Inflammatory macrophage treated with lipopolysaccharide for 1 hour (primary cell): ENCODE measurements around the gene CDC25B.
"Not testable (repeated sequence)": the region's sequence is repeated elsewhere in the genome, so short reads cannot be mapped to it uniquely, and the experiment has no call there.

Experiments used
- DNase-seq, 2 donors: peaks; one replicate each; pipeline ENCODE4 v3.0.0-alpha.2; 2020 to 2022

CDC25B gene

GRCh38 chr20:3786665-3787323 is 9.3 kb upstream of the CDC25B start, which contains the start of gene CENPB:
Gene CENPB, minus strand, starts transcription at chr20:3786740. Its CDS starts 257 bp downstream, at chr20:3786483.
- DNase-seq = peak; percentile 81 to 93

- DNase-seq = no peak
Measured at GRCh38 chr20:3787324-3788014, 8.6 kb upstream of the CDC25B start.

DNA sequence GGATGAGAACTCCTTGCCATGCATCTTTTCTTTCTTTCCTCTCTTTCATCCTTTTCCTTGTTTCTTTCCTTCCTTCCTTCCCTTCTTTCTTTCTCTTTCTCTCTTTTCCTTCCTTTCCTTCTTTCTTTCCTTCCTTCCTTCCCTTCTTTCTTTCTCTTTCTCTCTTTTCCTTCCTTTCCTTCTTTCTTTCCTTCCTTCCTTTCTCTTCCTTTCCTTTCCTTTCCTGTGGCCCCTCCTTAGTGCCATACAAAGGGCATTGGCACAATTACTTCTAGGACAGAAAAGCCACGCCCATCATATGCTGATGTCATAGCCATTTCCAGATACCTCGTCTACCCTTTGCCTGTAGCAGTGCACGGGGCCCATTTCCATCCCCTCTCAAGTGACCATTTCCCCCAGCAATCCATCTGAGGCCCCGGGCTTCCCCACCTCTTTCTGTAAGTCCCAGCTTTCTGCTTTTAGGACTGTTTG is 7.4 kb upstream of the CDC25B start:
- DNase-seq = no peak

- DNase-seq = not testable (repeated sequence)
Measured at GRCh38 chr20:3789201-3789600, 6.9 kb upstream of the CDC25B start.

DNA sequence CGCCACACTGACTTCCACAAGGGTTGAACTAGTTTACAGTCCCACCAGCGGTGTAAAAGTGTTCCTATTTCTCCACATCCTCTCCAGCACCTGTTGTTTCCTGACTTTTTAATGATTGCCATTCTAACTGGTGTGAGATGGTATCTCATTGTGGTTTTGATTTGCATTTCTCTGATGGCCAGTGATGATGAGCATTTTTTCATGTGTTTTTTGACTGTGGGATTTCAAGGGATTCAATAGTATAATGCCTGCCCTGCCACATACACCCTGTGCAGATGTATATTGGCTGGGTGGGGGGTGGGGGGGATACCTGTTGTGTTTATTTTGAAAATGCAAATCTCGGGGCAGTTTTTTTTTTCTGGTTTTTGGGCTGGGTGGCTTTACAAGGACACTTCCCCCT is 1.9 kb upstream of the CDC25B start:
- DNase-seq = not testable (repeated sequence)

GRCh38 chr20:3794701-3795420 is 1.2 kb upstream of the CDC25B start:
- no peak for DNase-seq

GRCh38 chr20:3796477-3797225 is 541 bp downstream of the CDC25B start:
- no peak for DNase-seq

- no peak for DNase-seq
Measured at GRCh38 chr20:3797226-3797545, 1.1 kb downstream of the CDC25B start.

- no peak for DNase-seq
Measured at GRCh38 chr20:3797592-3798372, 1.7 kb downstream of the CDC25B start.

DNA sequence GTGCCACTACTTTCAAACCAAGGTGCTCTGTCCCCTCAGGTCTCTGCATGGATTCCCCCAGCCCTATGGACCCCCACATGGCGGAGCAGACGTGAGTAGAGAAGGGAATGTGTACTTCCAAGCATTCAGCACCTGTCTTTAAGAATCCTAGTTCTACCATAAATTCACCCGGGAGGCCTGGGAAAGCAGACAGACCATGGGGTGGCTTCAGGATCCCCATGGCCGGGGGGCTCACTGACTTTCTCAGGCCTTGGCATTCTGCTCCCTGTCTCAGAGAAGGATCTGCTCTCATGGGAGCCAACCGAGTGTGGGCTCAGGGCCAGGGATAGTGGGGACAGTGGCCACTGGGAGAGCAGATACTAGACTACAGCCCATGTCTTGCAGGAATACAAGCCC is 2.3 kb downstream of the CDC25B start:
- DNase-seq = no peak

DNA sequence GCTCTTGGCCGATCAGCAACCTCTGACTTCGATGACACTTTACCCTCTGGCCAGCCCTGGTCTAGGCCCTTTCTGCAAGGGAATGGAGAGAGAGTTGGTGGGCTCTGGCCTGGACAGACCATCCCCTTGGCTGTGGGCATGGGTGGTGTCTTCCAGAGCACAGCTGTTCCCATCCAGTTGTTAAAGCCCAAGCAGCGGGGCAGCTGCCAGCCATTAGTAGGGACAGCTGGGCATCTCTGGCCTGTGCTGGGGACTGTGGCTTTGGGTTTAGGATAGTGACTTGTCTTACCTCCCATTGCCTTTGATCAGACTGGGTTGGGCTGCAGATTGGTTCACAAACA is 2.8 kb downstream of the CDC25B start:
- no peak for DNase-seq

DNA sequence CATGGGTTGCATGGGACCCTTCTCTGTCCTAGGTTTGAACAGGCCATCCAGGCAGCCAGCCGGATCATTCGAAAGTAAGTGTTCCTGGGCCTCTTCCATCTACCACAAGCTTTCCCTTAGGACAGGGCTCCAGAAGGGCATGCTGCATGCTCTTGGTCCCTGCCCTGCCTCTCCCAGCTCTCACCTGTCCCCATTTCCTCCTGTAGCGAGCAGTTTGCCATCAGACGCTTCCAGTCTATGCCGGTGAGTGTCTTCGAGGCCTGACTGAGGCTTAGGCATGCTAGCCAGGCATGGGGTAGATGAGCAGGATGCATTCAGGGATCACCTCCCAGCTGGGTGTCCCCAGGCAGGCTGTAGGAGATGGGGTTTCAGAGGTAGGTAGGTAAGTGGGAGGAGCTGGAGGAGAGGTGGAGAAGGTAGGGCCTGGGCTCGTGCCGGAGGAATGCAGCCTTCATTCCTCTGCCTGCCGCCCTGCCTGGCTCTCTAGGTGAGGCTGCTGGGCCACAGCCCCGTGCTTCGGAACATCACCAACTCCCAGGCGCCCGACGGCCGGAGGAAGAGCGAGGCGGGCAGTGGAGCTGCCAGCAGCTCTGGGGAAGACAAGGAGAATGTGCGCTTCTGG is 4.3 kb downstream of the CDC25B start:
- no peak for DNase-seq

GRCh38 chr20:3800878-3801260 is 4.8 kb downstream of the CDC25B start:
- DNase-seq = no peak

- no peak for DNase-seq
Measured at GRCh38 chr20:3801299-3801698, 5.2 kb downstream of the CDC25B start.

GRCh38 chr20:3801846-3802245 is 5.7 kb downstream of the CDC25B start:
- no peak for DNase-seq

DNA sequence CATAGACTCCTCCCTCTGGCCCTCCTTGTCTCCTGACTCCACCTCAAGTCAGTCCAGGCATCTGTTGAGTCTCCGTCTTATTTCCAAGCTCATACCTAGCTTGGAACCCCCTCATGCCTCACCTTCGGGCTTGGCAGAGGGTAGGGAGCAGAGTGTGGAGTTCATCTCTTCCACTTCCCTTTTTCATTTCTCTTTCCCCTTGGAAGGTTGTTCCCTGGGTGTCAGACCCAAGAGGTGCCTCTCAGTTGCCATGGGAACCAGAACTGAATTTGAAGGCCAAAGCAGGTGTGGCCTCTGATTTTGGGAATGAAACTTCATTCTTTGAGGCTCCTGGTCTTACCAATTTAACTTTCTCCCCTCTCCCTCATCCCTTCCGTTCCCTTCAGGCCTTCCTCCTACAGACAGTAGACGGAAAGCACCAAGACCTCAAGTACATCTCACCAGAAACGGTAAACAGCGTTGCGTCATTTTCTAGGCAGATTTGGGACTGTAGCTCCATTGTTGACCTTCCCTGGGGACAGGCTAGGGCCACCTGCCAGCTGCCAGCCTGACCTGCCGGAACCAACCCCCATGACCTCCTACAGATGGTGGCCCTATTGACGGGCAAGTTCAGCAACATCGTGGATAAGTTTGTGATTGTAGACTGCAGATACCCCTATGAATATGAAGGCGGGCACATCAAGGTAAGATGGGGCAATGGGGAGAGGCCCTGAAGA is 6.6 kb downstream of the CDC25B start:
- DNase-seq = no peak

DNA sequence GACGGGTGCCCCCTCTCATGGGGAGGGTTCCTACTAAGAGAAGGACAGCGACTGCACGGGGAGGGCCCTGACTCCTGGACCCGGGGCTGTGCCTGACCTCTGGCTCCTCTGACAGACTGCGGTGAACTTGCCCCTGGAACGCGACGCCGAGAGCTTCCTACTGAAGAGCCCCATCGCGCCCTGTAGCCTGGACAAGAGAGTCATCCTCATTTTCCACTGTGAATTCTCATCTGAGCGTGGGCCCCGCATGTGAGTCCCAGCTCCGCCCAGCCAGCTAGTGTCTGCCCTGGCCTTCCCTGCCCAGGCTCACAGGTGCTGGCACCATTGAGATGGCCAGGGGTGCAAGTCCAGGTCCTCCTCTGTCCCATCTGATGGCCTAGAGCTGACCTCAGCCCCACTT is 7.2 kb downstream of the CDC25B start:
- DNase-seq = no peak

GRCh38 chr20:3803854-3804253 is 7.7 kb downstream of the CDC25B start:
- DNase-seq = no peak

DNA sequence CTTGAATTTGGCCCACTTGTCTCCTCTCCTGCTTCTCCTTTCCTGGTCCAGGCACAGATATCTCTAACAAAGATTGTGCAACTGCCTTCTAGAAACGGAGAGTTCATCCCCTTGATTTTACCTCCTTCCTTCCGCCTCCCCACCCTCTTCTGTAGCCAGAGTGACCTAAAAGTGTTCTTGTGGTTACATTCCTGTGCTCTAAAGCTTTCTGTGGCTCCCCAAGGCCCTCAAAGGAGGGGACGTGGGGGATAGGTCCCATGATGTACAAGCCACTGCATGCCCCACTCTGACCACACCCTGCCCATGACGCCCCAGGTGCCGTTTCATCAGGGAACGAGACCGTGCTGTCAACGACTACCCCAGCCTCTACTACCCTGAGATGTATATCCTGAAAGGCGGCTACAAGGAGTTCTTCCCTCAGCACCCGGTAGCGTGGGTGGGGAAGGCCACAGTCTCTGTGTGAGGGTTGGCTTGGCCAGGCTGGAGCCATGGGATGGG is 8.2 kb downstream of the CDC25B start:
- no peak for DNase-seq

DNA sequence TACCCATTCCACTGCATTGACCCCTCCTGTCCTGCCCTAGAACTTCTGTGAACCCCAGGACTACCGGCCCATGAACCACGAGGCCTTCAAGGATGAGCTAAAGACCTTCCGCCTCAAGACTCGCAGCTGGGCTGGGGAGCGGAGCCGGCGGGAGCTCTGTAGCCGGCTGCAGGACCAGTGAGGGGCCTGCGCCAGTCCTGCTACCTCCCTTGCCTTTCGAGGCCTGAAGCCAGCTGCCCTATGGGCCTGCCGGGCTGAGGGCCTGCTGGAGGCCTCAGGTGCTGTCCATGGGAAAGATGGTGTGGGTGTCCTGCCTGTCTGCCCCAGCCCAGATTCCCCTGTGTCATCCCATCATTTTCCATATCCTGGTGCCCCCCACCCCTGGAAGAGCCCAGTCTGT is 8.7 kb downstream of the CDC25B start:
- no peak for DNase-seq

DNA sequence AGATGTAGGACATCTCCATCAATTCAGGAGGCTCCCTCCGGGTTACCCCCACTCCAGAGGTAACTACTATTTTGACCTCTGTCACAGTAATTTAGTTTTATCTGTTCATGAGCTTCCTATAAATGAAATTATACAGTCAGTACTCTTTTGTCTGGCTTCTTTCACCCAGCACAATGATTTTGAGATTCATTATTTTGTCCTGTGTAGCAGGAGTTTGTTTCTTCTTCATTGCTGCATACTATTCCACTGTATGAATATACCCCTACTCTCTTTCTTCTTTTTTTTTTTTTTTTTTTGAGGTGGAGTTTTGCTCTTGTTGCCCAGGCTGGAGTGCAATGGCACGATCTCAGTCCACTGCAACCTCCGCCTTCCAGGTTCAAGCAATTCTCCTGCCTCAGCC is 12.4 kb downstream of the CDC25B start:
- no peak for DNase-seq
